Hepatocyte (in vitro differentiated cells): ENCODE results near the gene VAMP1. TPM values are rescaled to one million over a fixed set of nuclear protein-coding genes. Genes with fewer than 3 reads are reported as not detected.
A peak's percentile ranks its signal among the peaks of the same experiment; 100 is the strongest.
"Not testable (repeated sequence)": the region's sequence is repeated elsewhere in the genome, so short reads cannot be mapped to it uniquely, and the experiment has no call there.

Experiments used
- DNase-seq: peaks from one replicate; pipeline ENCODE4 v3.0.0-alpha.2; 2016; ENCODE audit warnings: low spot score
- H2AFZ ChIP-seq: fragments of 200-600 bp; sonication (generic); 2 replicates; pipeline ENCODE4 v1.6.0; 2016; ENCODE audit warnings: antibody characterized with exemption, mild to moderate bottlenecking
- H3K27ac ChIP-seq: fragments of 200-600 bp; sonication (generic); 2 replicates; pipeline ENCODE4 v1.5.1; 2016; ENCODE audit warnings: mild to moderate bottlenecking
- H3K27me3 ChIP-seq: fragments of 200-600 bp; sonication (generic); 2 replicates; pipeline ENCODE4 v1.6.1; 2016
- H3K36me3 ChIP-seq: fragments of 200-600 bp; sonication (generic); replicated peaks from 2 replicates; pipeline ENCODE4 v1.5.1; 2016; ENCODE audit warnings: low read depth; ENCODE audit not compliant: insufficient read depth
- H3K4me1 ChIP-seq: fragments of 200-600 bp; sonication (generic); 2 replicates; pipeline ENCODE4 v1.5.1; 2016; ENCODE audit warnings: mild to moderate bottlenecking, moderate library complexity; ENCODE audit not compliant: insufficient read depth
- H3K4me2 ChIP-seq: fragments of 200-600 bp; sonication (generic); 2 replicates; pipeline ENCODE4 v1.6.0; 2016
- H3K4me3 ChIP-seq: fragments of 200-600 bp; sonication (generic); 2 replicates; pipeline ENCODE4 v1.5.1; 2016; ENCODE audit warnings: mild to moderate bottlenecking
- H3K79me2 ChIP-seq: fragments of 200-600 bp; sonication (generic); 2 replicates; pipeline ENCODE4 v1.6.0; 2017; ENCODE audit warnings: mild to moderate bottlenecking
- H3K9me2 ChIP-seq: fragments of 200-600 bp; sonication (generic); replicated peaks from 2 replicates; pipeline ENCODE4 v1.6.0; 2017; ENCODE audit warnings: mild to moderate bottlenecking; ENCODE audit not compliant: insufficient read depth
- H3K9me3 ChIP-seq: fragments of 200-600 bp; sonication (generic); 2 replicates; pipeline ENCODE4 v1.5.1; 2016; ENCODE audit warnings: low read depth, mild to moderate bottlenecking
- H4K20me1 ChIP-seq: fragments of 200-600 bp; sonication (generic); 2 replicates; pipeline ENCODE4 v1.6.0; 2016; ENCODE audit warnings: mild to moderate bottlenecking; ENCODE audit not compliant: insufficient read depth, poor library complexity, severe bottlenecking
- EZH2 ChIP-seq: fragments of 200-600 bp; sonication (generic); IDR thresholded peaks from 2 replicates; pipeline ENCODE4 v1.6.1; 2016; ENCODE audit warnings: antibody characterized with exemption, mild to moderate bottlenecking, borderline replicate concordance
- EZH2phosphoT487 ChIP-seq: fragments of 200-600 bp; sonication (generic); IDR thresholded peaks from one replicate; pipeline ENCODE4 v1.6.1; 2018; ENCODE audit warnings: antibody characterized with exemption, mild to moderate bottlenecking, low read depth, moderate library complexity; ENCODE audit not compliant: unreplicated experiment, severe bottlenecking
- WGBS: methylation state at CpG from one replicate; pipeline ENCODE4 v1.1.6; 2016; ENCODE audit warnings: low lambda C conversion rate; ENCODE audit errors: missing lambda C conversion rate; 5-methylcytosine and 5-hydroxymethylcytosine counted together
- polyA plus RNA-seq: library from polyadenylated mRNA; unstranded; fragments of >200 nt; fragmentation: Nextera tagmentation; extraction: Ambion mirVana; gene quantifications from 2 replicates; pipeline ENCODE4 v1.2.1, GENCODE V29; 2016
- total RNA-seq: library from RNA; depleted of rRNA; stranded (reverse); fragments of >200 nt; gene quantifications from 2 replicates; pipeline ENCODE4 v1.2.3, GENCODE V29; 2014
- TF ChIP-seq, protein P1 (sequence below): fragments of 200-600 bp; sonication (generic); IDR thresholded peaks from 2 replicates; pipeline ENCODE4 v1.5.1; 2016; ENCODE audit warnings: antibody characterized with exemption, mild to moderate bottlenecking; ENCODE audit not compliant: poor library complexity

Gene VAMP1
- total and polyA plus RNA-seq, 2 experiments from 2014 or later = 5.0 to 5.9 TPM

DNA sequence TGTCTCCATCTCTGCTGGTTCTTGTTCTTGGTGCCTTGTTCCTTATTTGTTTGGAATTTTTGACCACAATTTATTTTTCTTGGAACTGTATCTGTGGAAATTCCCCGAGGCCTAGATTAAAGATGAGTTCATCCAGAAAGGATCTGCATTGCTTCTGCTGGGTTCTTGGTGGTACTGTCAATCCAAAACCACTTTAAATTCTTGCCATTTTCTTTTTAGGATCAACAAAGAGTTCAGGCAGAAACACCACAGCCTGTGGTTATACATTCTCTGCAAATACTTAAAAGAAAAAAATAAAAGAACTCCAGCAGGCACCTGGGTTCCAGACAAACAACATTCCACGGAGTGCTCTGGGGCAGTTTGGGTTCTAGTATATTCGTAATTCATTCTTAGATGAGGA is 6.0 kb upstream of the VAMP1 start:
- DNase-seq = no peak
- Histone ChIP-seq H3K9me2 (no peaks in the 10 kb centered on the region), H3K36me3 (no peaks in the 10 kb centered on the region), H4K20me1 (no peaks in the 10 kb centered on the region), H3K79me2 (no peaks in the 10 kb centered on the region), H3K4me3 (no peak overlapping the region), H3K27ac (peak overlapping the region; percentile 54), H2AFZ (no peak overlapping the region), H3K27me3 (no peaks in the 10 kb centered on the region), H3K4me2 (no peak overlapping the region), H3K4me1 (no peaks in the 10 kb centered on the region), H3K9me3 (no peaks in the 10 kb centered on the region)
- 55% methylated on average over 3 of the region's 3 CpGs for WGBS
- TF ChIP-seq, protein P1, sequence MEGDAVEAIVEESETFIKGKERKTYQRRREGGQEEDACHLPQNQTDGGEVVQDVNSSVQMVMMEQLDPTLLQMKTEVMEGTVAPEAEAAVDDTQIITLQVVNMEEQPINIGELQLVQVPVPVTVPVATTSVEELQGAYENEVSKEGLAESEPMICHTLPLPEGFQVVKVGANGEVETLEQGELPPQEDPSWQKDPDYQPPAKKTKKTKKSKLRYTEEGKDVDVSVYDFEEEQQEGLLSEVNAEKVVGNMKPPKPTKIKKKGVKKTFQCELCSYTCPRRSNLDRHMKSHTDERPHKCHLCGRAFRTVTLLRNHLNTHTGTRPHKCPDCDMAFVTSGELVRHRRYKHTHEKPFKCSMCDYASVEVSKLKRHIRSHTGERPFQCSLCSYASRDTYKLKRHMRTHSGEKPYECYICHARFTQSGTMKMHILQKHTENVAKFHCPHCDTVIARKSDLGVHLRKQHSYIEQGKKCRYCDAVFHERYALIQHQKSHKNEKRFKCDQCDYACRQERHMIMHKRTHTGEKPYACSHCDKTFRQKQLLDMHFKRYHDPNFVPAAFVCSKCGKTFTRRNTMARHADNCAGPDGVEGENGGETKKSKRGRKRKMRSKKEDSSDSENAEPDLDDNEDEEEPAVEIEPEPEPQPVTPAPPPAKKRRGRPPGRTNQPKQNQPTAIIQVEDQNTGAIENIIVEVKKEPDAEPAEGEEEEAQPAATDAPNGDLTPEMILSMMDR = no peak
- TF ChIP-seq EZH2phosphoT487 = no peak

DNA sequence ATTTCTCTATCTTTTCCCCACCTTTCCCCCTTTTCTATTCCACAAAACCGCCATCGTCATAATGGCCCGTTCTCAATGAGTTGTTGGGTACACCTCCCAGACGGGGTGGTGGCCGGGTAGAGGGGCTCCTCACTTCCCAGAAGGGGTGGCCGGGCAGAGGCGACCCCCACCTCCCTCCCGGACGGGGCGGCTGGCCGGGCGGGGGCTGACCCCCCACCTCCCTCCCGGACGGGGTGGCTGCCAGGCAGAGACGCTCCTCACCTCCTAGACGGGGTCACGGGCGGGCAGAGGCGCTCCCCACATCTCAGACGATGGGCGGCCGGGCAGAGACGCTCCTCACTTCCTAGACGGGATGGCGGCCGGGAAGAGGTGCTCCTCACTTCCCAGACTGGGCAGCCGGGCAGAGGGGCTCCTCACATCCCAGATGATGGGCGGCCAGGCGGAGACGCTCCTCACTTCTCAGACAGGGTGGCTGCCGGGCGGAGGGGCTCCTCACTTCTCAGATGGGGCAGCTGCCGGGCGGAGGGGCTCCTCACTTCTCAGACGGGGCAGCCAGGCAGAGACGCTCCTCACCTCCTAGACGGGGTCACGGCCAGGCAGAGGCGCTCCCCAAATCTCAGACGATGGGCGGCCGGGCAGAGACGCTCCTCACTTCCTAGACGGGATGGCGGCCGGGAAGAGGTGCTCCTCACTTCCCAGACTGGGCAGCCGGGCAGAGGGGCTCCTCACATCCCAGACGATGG is 4.9 kb upstream of the VAMP1 start:
- not testable (repeated sequence) for H2AFZ ChIP-seq, H3K79me2 ChIP-seq, H3K36me3 ChIP-seq, H3K9me2 ChIP-seq, H4K20me1 ChIP-seq, H3K4me2 ChIP-seq, H3K27ac ChIP-seq, H3K9me3 ChIP-seq, H3K27me3 ChIP-seq, H3K4me1 ChIP-seq, DNase-seq, H3K4me3 ChIP-seq
- 94% methylated on average over 22 of the region's 48 CpGs for WGBS

DNA sequence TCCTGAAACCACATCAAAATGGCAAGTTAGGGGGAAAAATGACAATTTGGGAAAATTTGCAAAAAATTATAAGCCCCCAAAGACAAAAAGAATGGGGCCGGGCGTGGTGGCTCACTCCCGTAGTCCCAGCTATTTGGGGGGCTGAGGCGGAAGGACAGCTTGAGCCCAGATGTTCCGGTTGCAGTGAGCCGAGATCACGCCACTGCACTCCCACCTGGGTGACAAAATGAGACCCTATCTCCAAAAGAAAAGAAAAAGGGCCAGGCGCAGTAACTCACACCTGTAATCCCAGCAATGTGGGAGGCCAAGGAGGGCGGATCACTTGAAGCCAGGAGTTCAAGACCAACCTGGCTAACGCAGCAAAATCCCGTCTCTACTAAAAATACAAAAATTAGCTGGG is 2.0 kb upstream of the VAMP1 start:
- Histone ChIP-seq H3K27ac (no peak overlapping the region), H3K4me2 (no peak overlapping the region), H3K9me3 (no peaks in the 10 kb centered on the region), H3K9me2 (no peaks in the 10 kb centered on the region), H3K4me1 (peaks cover 7% of the 10 kb centered on the region), H3K4me3 (no peak overlapping the region), H3K79me2 (peaks cover 13% of the 10 kb centered on the region), H4K20me1 (no peaks in the 10 kb centered on the region), H3K27me3 (no peaks in the 10 kb centered on the region), H3K36me3 (no peaks in the 10 kb centered on the region), H2AFZ (no peak overlapping the region)
- TF ChIP-seq EZH2phosphoT487 (no peak), EZH2 (no peak)
- TF ChIP-seq, protein P1 = no peak
- DNase-seq = no peak
- WGBS = 86% methylated on average over 11 of the region's 11 CpGs

DNA sequence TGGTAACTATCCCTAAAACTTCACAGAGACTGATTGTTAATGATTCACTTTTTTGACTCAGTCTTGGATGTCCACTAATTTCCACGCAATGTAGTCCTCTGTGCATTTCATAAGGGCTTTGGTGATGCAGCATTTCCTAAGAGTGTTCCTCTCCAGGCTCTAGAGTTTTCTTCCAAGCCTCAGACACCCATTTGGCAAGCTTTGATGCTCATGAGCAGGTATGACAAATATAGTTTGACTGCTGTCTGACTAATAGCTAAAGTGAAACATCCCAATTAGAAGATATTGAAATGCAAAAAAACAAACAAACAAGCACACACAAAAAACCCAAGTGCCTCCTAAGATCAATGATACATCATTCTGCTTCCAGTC is 1.5 kb upstream of the VAMP1 start:
- peaks cover 13% of the 10 kb centered on the region for H3K79me2 ChIP-seq
- H3K9me3 ChIP-seq = no peaks in the 10 kb centered on the region
- no peaks in the 10 kb centered on the region for H3K9me2 ChIP-seq
- H3K4me1 ChIP-seq = peaks cover 7% of the 10 kb centered on the region
- H3K27me3 ChIP-seq = no peaks in the 10 kb centered on the region
- H3K36me3 ChIP-seq = no peaks in the 10 kb centered on the region
- no peaks in the 10 kb centered on the region for H4K20me1 ChIP-seq
- no peak for TF ChIP-seq EZH2phosphoT487
- TF ChIP-seq, protein P1 = no peak
- no peak for TF ChIP-seq EZH2
- H3K4me3 ChIP-seq = no peak overlapping the region
- no peak for DNase-seq
- H2AFZ ChIP-seq = no peak overlapping the region
- no peak overlapping the region for H3K4me2 ChIP-seq
- WGBS = 94% methylated on average over 1 of the region's 1 CpG
- no peak overlapping the region for H3K27ac ChIP-seq
